Endothelial cell of umbilical vein (primary cell): ENCODE measurements around the gene JDP2. TPM values are rescaled to one million over a fixed set of nuclear protein-coding genes. Genes with fewer than 3 reads are reported as not detected.

Experiments used
- BruUV-seq: library from RNA; stranded (reverse); fragments of 400-500 nt; replicated peaks from 2 replicates; lab custom pipeline; 2021; lab: Mats Ljungman, UMichigan
- CTCF ChIA-PET: fragments of 300-600, 350-600 bp; sonication (Branson Sonifier 250); formaldehyde crosslinking; loops from one replicate; lab custom pipeline; 2021; ENCODE audit warnings: antibody characterized with exemption, inconsistent platforms; lab: Charles Lee
- POLR2A ChIA-PET: fragments of 300-600, 350-600 bp; sonication (Branson Sonifier 250); formaldehyde crosslinking; loops from one replicate; lab custom pipeline; 2021; ENCODE audit warnings: antibody characterized with exemption, inconsistent platforms; lab: Charles Lee
- DNase-seq: peaks from one replicate; pipeline ENCODE4 v3.0.0-alpha.2; 2011; ENCODE audit warnings: low read depth, low spot score
- FAIRE-seq: peaks from 2 replicates; lab custom pipeline; 2011; peaks lifted over from hg19 to GRCh38; lab: Jason Lieb, UNC
- H2AFZ ChIP-seq: 2 replicates; pipeline ENCODE4 v1.6.0; 2012; ENCODE audit warnings: low read depth, low read length, control low read depth, inconsistent platforms
- H3K27ac ChIP-seq: 2 replicates; pipeline ENCODE4 v1.5.1; 2011; ENCODE audit warnings: low read depth, mild to moderate bottlenecking, control low read depth, low read length, moderate library complexity; ENCODE audit not compliant: insufficient read depth
- H3K27me3 ChIP-seq, 2 experiments: 2 replicates each; pipeline versions ENCODE4 v1.6.0 to v1.6.1; 2011; ENCODE audit warnings: low read length in 2 of 2, mixed read lengths in 1 of 2; ENCODE audit not compliant: control insufficient read depth in 2 of 2, insufficient read depth in 2 of 2
- H3K36me3 ChIP-seq, 2 experiments: 2 replicates in 1 of 2; 3 replicates in 1 of 2; pipeline ENCODE4 v1.5.1; 2011; ENCODE audit warnings: low read length in 2 of 2, mild to moderate bottlenecking in 1 of 2, moderate library complexity in 1 of 2; ENCODE audit not compliant: control insufficient read depth in 2 of 2, insufficient read depth in 2 of 2; ENCODE audit errors: extremely low read depth in 1 of 2
- H3K4me1 ChIP-seq: 3 replicates; pipeline ENCODE4 v1.5.1; 2011; ENCODE audit warnings: mild to moderate bottlenecking, low read length; ENCODE audit not compliant: control insufficient read depth, insufficient read depth; ENCODE audit errors: extremely low read depth
- H3K4me2 ChIP-seq: 2 replicates; pipeline ENCODE4 v1.6.1; 2011; ENCODE audit warnings: low read length, control low read depth, mixed read lengths; ENCODE audit not compliant: insufficient read depth
- H3K4me3 ChIP-seq, 3 experiments: fragments of 200-600 bp in 1 of 3; sonication (generic), shearing (Covaris generic) in 1 of 3; replicated peaks in 1 of 3; 2 replicates each; pipeline ENCODE4 v1.5.1; 2011 to 2016; ENCODE audit warnings: control low read depth in 3 of 3, low read length in 3 of 3, mild to moderate bottlenecking in 2 of 3, inconsistent platforms in 1 of 3, low read depth in 1 of 3, moderate library complexity in 1 of 3; ENCODE audit not compliant: insufficient read depth in 1 of 3
- H3K79me2 ChIP-seq: 2 replicates; pipeline ENCODE4 v1.6.0; 2012; ENCODE audit warnings: low read length, inconsistent platforms; ENCODE audit not compliant: control insufficient read depth, insufficient read depth
- H3K9ac ChIP-seq: replicated peaks from 2 replicates; pipeline ENCODE3; 2011; ENCODE audit warnings: low read length, control low read depth; ENCODE audit not compliant: insufficient read depth; ENCODE audit errors: extremely low read depth
- H3K9me1 ChIP-seq: replicated peaks from 3 replicates; pipeline ENCODE4 v1.6.0; 2011; ENCODE audit warnings: mild to moderate bottlenecking, low read length; ENCODE audit not compliant: control insufficient read depth, insufficient read depth; ENCODE audit errors: extremely low read depth
- H3K9me3 ChIP-seq: replicated peaks from 2 replicates; pipeline ENCODE4 v1.5.1; 2012; ENCODE audit warnings: low read length, inconsistent platforms; ENCODE audit not compliant: control insufficient read depth, insufficient read depth
- H4K20me1 ChIP-seq: replicated peaks from 2 replicates; pipeline ENCODE3; 2011; ENCODE audit warnings: mild to moderate bottlenecking, low read length; ENCODE audit not compliant: control insufficient read depth, insufficient read depth; ENCODE audit errors: extremely low read depth
- GATA2 ChIP-seq: IDR thresholded peaks from 2 replicates; pipeline ENCODE4 v1.7.0; 2011; ENCODE audit warnings: low read depth, mild to moderate bottlenecking, moderate library complexity, mixed read lengths, low read length; ENCODE audit not compliant: insufficient read length, insufficient read depth
- JUN ChIP-seq: IDR thresholded peaks from 2 replicates; pipeline ENCODE4 v1.6.1; 2011; ENCODE audit warnings: borderline replicate concordance, low read depth; ENCODE audit not compliant: insufficient read length, insufficient read depth
- MYC ChIP-seq: IDR thresholded peaks from one replicate; pipeline ENCODE4 v1.6.1; 2011; ENCODE audit warnings: mild to moderate bottlenecking, low read depth, low read length
- POLR2A ChIP-seq: IDR thresholded peaks from 2 replicates; pipeline ENCODE4 v1.6.1; 2012; ENCODE audit warnings: low read depth, mild to moderate bottlenecking, control low read depth, low read length
- POLR2AphosphoS5 ChIP-seq: IDR thresholded peaks from 2 replicates; pipeline ENCODE4 v1.6.1; 2012; ENCODE audit warnings: low read depth, mild to moderate bottlenecking, control low read depth, low read length, moderate library complexity; ENCODE audit not compliant: insufficient read depth
- dilution Hi-C: fragments of 300-500 bp; cut with MboI; formaldehyde crosslinking; loops from one replicate; pipeline ENCODE4 v1.15.0; 2019; ENCODE audit warnings: low sequenced_read_pairs; ENCODE audit not compliant: extremely low pct_ligation_motif_present
- intact Hi-C: fragments of 100-400 bp; cut with micrococcal nuclease; formaldehyde crosslinking; loops from one replicate; pipeline ENCODE4 v1.10.0; 2022
- polyA plus RNA-seq, 4 experiments: library from polyadenylated mRNA; depleted of rRNA in 3 of 4; stranded (reverse) in 3 of 4; unstranded in 1 of 4; fragments of >200 nt; gene quantifications; 2 replicates each; pipeline versions ENCODE4 v1.2.1 to v1.2.3, GENCODE V29; 2011 to 2012; ENCODE audit warnings: missing spikeins in 1 of 4
- total RNA-seq: library from RNA; stranded (reverse); gene quantifications from 2 replicates; pipeline ENCODE4 v1.2.3, GENCODE V29; 2021
- TF ChIP-seq, protein P1 (sequence below), 2 donors: IDR thresholded peaks; 1 replicate in 1 of 2; 2 replicates in 1 of 2; pipeline ENCODE4 v1.5.1; 2011; ENCODE audit warnings: low read length in 2 of 2, mild to moderate bottlenecking in 2 of 2, moderate library complexity in 2 of 2, control low read depth in 1 of 2, inconsistent platforms in 1 of 2, low read depth in 1 of 2; ENCODE audit not compliant: insufficient read depth in 1 of 2; ENCODE audit errors: extremely low read depth in 1 of 2
- TF ChIP-seq, protein P2 (sequence below): IDR thresholded peaks from 2 replicates; pipeline ENCODE4 v1.6.1; 2011; ENCODE audit not compliant: insufficient read depth, insufficient read length

JDP2 gene
- total and polyA plus RNA-seq, 2 donors (not counting 3 experiments of a cell fraction or from before 2014, with no cell fraction given): 3.2 to 10.6 TPM

DNA sequence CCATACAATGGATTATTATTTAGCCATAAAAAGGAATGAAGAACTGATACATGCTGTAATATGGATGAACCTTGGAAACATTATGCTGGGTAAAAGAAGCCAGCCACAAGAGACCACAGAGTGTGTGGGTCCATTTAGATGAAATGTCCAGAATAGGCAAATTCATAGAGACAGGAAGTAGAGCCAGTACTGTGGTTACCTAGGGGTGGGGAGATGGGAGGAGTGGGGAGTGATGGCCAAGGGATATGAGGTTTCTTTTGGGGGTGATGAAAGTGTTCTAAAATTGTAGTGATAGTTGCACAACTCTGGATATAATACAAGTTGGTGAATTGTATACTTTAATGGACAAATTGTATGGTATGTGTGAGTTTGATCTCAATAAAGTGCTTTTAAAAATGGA is 18.6 kb downstream of the JDP2 start:
- CTCF ChIA-PET: no interaction called here
- no peak overlapping the region for H3K9ac ChIP-seq
- FAIRE-seq (no peak), DNase-seq (no peak)
- H3K4me3 ChIP-seq: no peak overlapping the region
- no peak overlapping the region for H3K4me2 ChIP-seq
- TF ChIP-seq JUN (no peak), POLR2A (no peak), MYC (no peak), GATA2 (no peak), POLR2AphosphoS5 (no peak)
- TF ChIP-seq, protein P1, sequence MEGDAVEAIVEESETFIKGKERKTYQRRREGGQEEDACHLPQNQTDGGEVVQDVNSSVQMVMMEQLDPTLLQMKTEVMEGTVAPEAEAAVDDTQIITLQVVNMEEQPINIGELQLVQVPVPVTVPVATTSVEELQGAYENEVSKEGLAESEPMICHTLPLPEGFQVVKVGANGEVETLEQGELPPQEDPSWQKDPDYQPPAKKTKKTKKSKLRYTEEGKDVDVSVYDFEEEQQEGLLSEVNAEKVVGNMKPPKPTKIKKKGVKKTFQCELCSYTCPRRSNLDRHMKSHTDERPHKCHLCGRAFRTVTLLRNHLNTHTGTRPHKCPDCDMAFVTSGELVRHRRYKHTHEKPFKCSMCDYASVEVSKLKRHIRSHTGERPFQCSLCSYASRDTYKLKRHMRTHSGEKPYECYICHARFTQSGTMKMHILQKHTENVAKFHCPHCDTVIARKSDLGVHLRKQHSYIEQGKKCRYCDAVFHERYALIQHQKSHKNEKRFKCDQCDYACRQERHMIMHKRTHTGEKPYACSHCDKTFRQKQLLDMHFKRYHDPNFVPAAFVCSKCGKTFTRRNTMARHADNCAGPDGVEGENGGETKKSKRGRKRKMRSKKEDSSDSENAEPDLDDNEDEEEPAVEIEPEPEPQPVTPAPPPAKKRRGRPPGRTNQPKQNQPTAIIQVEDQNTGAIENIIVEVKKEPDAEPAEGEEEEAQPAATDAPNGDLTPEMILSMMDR (IDR thresholded peaks at IDR 0.05; ENCODE audit: extremely low read depth in 1 of 2, insufficient read depth in 1 of 2, low read depth in 1 of 2, low read length in 2 of 2): no peak
- TF ChIP-seq, protein P2, sequence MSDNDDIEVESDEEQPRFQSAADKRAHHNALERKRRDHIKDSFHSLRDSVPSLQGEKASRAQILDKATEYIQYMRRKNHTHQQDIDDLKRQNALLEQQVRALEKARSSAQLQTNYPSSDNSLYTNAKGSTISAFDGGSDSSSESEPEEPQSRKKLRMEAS: no peak
- H3K27ac ChIP-seq: no peak overlapping the region
- H3K9me3 ChIP-seq: no peaks in the 10 kb centered on the region
- H3K27me3 ChIP-seq: no peaks in the 10 kb centered on the region
- H3K79me2 ChIP-seq: no peaks in the 10 kb centered on the region
- H2AFZ ChIP-seq: no peak overlapping the region
- dilution Hi-C loops (no loop called here), intact Hi-C loops (no loop called here)
- BruUV-seq: no TSS peak
- POLR2A ChIA-PET: no interaction called here
- H3K36me3 ChIP-seq: no peaks in the 10 kb centered on the region
- H3K9me1 ChIP-seq: no peaks in the 10 kb centered on the region
- H4K20me1 ChIP-seq: no peaks in the 10 kb centered on the region
- H3K4me1 ChIP-seq: no peaks in the 10 kb centered on the region
